GM18519 (cell line): ENCODE data around the gene SLC6A7.

Source experiments
- ATAC-seq: cut with Tn5 transposase; IDR thresholded peaks from one replicate; pipeline ENCODE4 v1.9.1; 2021; ENCODE audit warnings: mild to moderate bottlenecking, moderate library complexity; ENCODE audit not compliant: unreplicated experiment, low FRiP score

Gene SLC6A7

GRCh38 chr5:150172145-150172544 is 17.7 kb upstream of the SLC6A7 start:
- ATAC-seq = no peak

GRCh38 chr5:150172556-150172955 is 17.3 kb upstream of the SLC6A7 start:
- ATAC-seq = no peak

GRCh38 chr5:150173161-150173560 is 16.7 kb upstream of the SLC6A7 start:
- ATAC-seq = no peak

- no peak for ATAC-seq
Observed at GRCh38 chr5:150174285-150174684, 15.6 kb upstream of the SLC6A7 start.

GRCh38 chr5:150175076-150175475 is 14.8 kb upstream of the SLC6A7 start:
- no peak for ATAC-seq

GRCh38 chr5:150175536-150175935 is 14.3 kb upstream of the SLC6A7 start:
- ATAC-seq = no peak

- no peak for ATAC-seq
Observed at GRCh38 chr5:150176745-150177477, 13.0 kb upstream of the SLC6A7 start.

GRCh38 chr5:150177721-150178120 is 12.1 kb upstream of the SLC6A7 start:
- ATAC-seq = no peak

GRCh38 chr5:150178262-150178661 is 11.6 kb upstream of the SLC6A7 start:
- ATAC-seq = no peak

- no peak for ATAC-seq
Observed at GRCh38 chr5:150179019-150179620, 10.7 kb upstream of the SLC6A7 start.

- no peak for ATAC-seq
Observed at GRCh38 chr5:150180241-150181026, 9.4 kb upstream of the SLC6A7 start.

- ATAC-seq = no peak
Observed at GRCh38 chr5:150181027-150181426, 8.8 kb upstream of the SLC6A7 start.

GRCh38 chr5:150181766-150182545 is 7.9 kb upstream of the SLC6A7 start:
- ATAC-seq = no peak

GRCh38 chr5:150182774-150183173 is 7.1 kb upstream of the SLC6A7 start:
- no peak for ATAC-seq

GRCh38 chr5:150183436-150183835 is 6.4 kb upstream of the SLC6A7 start:
- ATAC-seq = no peak

GRCh38 chr5:150184006-150184405 is 5.9 kb upstream of the SLC6A7 start:
- ATAC-seq = no peak

GRCh38 chr5:150184990-150185912 is 4.6 kb upstream of the SLC6A7 start:
- no peak for ATAC-seq

- ATAC-seq = no peak
Observed at GRCh38 chr5:150186137-150186536, 3.7 kb upstream of the SLC6A7 start.

- ATAC-seq = no peak
Observed at GRCh38 chr5:150186897-150187296, 3.0 kb upstream of the SLC6A7 start.
